Stimulated activated CD4-positive, alpha-beta T cell treated with anti-CD3 and anti-CD28 coated beads, Interleukin-2, amount 100 ng/mL, for 4 hours (primary cell): ENCODE data around the gene ADGRD2.

ENCODE experiments used
- DNase-seq: peaks from one replicate; pipeline ENCODE4 v3.0.0-alpha.2; 2020; ENCODE audit warnings: low read depth

The ADGRD2 gene

GRCh38 chr9:124436320-124436719 lies 13.9 kb upstream of the ADGRD2 start:
- DNase-seq: no peak

- DNase-seq: no peak
Measured at GRCh38 chr9:124437086-124437485, 13.2 kb upstream of the ADGRD2 start.

- DNase-seq: no peak
Measured at GRCh38 chr9:124438091-124438490, 12.2 kb upstream of the ADGRD2 start.

DNA sequence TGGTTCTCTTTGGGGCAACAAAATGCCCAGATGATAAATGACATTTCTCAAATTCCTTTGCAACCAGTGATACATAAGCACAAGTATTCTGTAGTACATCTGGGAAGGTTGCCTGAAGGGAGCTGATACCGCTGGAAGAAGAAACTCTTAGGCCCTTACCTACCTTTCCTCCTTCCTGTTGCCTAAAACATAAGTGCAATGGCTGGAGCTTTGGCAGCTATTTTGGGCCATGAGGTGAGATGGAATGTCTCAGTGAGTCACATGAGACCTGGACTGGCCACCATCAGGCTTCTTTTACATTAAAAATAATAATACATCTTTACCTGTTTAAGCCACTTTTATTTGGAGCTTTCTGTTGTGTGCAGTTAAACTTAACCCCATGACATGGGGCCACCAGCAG lies 11.2 kb upstream of the ADGRD2 start:
- DNase-seq: no peak

- DNase-seq: no peak
Measured at GRCh38 chr9:124439686-124440243, 10.5 kb upstream of the ADGRD2 start.

GRCh38 chr9:124440786-124441185 lies 9.5 kb upstream of the ADGRD2 start:
- no peak for DNase-seq

GRCh38 chr9:124441291-124441690 lies 9.0 kb upstream of the ADGRD2 start:
- DNase-seq: no peak

- no peak for DNase-seq
Measured at GRCh38 chr9:124442379-124442778, 7.9 kb upstream of the ADGRD2 start.

- DNase-seq: no peak
Measured at GRCh38 chr9:124442826-124443225, 7.4 kb upstream of the ADGRD2 start.

- DNase-seq: no peak
Measured at GRCh38 chr9:124443625-124444024, 6.6 kb upstream of the ADGRD2 start.

DNA sequence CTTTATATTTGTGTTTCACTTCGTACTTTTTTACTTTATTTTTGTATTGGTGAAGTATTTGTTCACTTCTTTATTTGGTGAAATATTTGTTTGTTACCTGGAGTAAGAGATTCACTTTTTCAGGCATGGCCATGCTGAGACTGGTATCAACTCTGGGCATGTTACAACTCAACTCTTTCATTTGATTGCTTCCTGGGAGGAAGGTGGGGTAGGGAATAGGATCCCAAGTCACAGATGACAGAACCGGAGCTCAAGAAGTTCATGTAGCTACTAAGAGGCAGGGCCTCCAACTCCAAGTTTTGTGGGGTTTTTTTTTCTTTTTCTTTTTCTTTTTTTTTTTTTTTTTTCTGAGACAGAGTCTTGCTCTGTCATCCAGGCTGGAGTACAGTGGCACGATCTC lies 6.1 kb upstream of the ADGRD2 start:
- no peak for DNase-seq

DNA sequence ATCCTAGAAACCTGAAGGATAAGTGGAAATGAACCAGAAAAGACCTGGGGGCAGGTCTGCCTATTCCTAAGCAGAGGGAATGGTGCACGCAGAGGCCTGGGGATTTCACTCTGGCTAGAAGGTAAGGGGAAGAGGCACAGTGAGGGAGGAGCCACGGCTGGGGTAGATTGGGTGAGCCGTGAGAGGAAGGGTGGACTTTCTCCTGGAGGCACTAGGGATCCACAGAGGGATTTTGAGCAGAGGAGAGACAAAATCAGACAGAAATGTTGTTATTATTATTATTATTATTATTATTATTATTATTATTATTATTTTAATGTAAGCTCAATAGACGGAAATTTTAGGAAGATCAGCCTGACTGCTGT lies 3.0 kb upstream of the ADGRD2 start:
- DNase-seq: no peak

DNA sequence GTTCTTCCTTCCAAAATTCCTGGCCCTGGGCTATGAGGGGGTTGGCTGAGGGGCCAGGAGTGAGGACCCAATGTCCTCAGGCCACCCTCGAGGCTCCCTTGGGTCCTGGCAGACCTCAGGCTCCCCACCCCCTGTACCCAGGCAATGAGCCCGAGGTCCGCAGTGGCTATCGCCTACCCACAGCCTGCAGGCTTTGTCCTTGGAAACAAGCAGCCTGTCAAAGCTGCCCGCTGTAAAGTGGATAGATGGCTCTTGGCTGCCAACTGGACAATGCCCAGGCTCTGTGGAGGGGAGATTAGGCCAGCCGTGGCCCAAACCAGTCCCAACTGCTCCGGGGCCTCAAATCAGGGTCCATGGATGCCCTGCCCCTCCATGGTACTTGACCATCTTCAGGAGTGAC lies 2.2 kb upstream of the ADGRD2 start:
- no peak for DNase-seq

DNA sequence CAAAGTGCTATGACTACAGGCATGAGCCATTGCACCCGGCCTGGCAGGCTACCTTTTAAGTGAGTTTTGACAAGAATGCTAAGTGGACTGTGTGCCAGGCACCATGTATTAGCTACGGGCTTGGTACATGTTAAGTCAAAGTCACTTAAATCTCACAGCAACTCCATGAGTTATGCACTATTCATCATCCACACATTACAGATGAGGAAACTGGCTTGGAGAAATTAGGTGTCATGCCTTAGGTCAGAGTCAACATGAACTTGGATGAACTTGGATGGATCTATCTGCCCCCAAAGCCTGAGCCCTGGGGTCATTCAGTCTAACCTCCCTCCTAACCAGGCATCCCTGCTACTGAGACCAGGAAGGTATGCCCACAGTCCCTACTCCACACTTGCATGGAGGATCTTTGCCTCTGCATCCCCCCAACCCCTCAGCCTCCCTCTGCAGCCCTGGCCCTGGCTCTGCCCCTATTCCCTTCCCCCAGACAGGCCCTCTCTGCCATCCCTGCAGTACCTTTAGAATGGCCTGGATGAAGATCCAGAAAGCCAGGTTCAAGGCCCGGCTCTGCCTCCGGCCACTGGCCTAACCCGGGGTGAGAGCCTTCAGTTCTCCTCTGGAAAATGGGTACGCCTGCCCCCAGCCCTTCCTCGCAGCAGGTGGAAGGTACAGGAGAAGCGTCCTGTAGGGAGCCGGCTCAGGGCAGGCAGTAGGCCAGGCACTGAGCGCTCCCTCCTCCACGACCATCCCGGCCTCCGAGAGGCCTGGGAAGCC lies 685 bp upstream of the ADGRD2 start:
- DNase-seq: no peak

GRCh38 chr9:124450931-124451661 lies 845 bp downstream of the ADGRD2 start:
- no peak for DNase-seq

GRCh38 chr9:124452326-124452725 lies 2.1 kb downstream of the ADGRD2 start:
- DNase-seq: no peak

DNA sequence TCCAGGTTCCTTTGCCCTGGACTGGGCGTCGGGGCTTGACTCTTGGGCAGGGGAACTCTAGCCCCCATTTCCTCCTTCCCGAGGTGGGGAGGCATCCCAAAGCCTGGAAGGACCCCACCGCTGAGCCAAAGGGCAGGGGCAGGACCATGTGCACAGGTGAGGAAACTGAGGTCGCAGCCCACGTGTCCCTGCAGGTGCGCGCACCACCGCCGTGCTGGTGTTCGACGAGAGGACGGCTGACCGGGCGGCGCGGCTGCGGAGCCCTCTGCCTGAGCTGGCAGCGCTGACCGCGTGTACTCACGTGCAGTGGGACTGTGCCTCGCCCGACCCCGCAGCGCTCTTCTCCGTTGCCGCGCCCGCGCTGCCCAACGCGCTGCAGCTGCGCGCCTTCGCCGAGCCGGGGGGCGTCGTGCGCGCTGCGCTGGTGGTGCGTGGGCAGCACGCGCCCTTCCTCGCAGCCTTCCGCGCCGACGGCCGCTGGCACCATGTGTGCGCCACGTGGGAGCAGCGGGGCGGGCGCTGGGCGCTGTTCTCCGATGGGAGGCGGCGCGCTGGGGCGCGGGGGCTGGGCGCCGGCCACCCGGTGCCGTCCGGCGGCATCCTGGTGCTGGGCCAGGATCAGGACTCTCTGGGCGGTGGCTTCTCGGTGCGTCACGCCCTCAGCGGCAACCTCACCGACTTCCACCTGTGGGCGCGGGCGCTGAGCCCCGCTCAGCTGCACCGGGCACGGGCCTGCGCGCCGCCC lies 2.8 kb downstream of the ADGRD2 start:
- no peak for DNase-seq

DNA sequence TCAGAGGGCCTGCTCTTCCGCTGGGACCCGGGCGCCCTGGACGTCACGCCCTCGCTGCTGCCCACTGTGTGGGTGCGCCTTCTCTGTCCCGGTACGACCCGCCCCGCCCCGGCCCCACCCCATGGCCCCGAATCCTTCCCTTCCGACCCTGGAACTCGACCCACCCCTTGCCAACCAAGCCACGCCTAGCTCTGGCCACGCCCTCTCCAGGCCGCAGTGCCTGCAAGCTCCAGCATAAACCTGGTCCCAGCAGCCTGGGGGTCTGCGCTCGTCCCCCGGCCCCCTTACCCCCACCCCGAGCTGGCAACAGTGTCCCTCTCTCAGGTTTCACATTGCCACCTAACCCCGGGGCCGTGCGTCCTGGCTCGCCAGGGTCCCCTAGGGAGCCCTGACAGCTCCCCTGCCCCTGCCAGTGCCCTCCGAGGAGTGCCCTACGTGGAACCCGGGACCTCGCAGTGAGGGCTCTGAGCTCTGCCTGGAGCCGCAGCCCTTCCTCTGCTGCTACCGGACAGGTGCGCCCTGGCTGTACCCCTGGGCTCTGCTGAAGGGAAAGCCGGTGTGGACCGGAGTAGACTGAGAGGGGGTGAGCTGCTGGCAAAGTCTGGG lies 3.4 kb downstream of the ADGRD2 start:
- no peak for DNase-seq

GRCh38 chr9:124454296-124454695 lies 4.0 kb downstream of the ADGRD2 start:
- DNase-seq: no peak

GRCh38 chr9:124454791-124455443 lies 4.7 kb downstream of the ADGRD2 start:
- no peak for DNase-seq

DNA sequence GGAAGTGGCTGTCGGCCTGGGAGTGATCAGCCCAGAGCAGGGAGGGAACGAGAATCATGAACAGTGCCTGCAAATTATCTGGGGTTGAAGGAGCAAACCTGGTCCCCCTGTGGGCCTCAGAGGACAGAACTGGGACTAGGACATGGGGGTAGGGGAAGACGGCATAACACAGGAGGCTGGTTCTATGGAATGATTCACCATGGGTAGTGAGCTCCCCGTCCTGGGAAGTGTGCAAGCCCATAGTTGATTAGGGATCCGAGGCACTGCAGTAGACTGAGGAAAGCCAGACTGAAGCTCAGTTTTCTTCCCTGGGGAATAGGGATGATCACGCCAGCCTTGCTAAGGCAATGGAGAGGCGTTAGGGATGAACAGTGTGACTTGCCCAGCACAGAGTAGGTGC lies 5.6 kb downstream of the ADGRD2 start:
- no peak for DNase-seq
